Measurements from ENCODE around the gene EEF1AKMT3. TPM values are rescaled to one million over a fixed set of nuclear protein-coding genes. Genes with fewer than 3 reads are reported as not detected.

The EEF1AKMT3 gene
- total and polyA plus RNA-seq, 4 donors: 1.5 to 6.4 (median 2.1) TPM

GRCh38 chr12:57815177-57816000 lies 43.0 kb downstream of the EEF1AKMT3 start:
- WGBS: 91% methylated on average over 13 of the region's 13 CpGs
- Histone ChIP-seq H3K4me3 (ENCODE audit: low read depth in 1 of 3, low read length in 3 of 3) (no peak overlapping the region), H3K9ac (ENCODE audit: low read depth in 1 of 2, low read length in 2 of 2) (no peak overlapping the region), H3K36me3 (ENCODE audit: control insufficient read depth in 4 of 4, insufficient read depth in 3 of 4, low read depth in 1 of 4, low read length in 3 of 4) (peaks cover 0 to 17% (median 8%) of the 10 kb centered on the region in 4 donors), H3K4me1 (ENCODE audit: control insufficient read depth in 4 of 4, insufficient read depth in 4 of 4, low read length in 3 of 4) (peaks cover 2 to 14% (median 7%) of the 10 kb centered on the region in 4 donors), H3K9me3 (ENCODE audit: control insufficient read depth in 4 of 4, low read length in 3 of 4) (no peaks in the 10 kb centered on the region), H3K27ac (ENCODE audit: low read depth in 1 of 2, low read length in 2 of 2) (no peak overlapping the region), H3K27me3 (ENCODE audit: control insufficient read depth in 4 of 4, insufficient read depth in 4 of 4, low read length in 3 of 4) (no peaks in the 10 kb centered on the region)
- no peak for DNase-seq (ENCODE audit: low spot score)
- TF ChIP-seq JUND (IDR thresholded peaks at IDR 0.05): no peak
- no peak for TF ChIP-seq YY1 (IDR thresholded peaks at IDR 0.05)
- TF ChIP-seq RAD21 (IDR thresholded peaks at IDR 0.05): no peak
- TF ChIP-seq SP1 (IDR thresholded peaks at IDR 0.05): no peak
- TF ChIP-seq CTCF (IDR thresholded peaks at IDR 0.05; ENCODE audit: low read depth, low read length, missing input control): no peak
- no peak for TF ChIP-seq ATF3 (IDR thresholded peaks at IDR 0.05)
- no peak for TF ChIP-seq TAF1 (conservative IDR thresholded peaks at IDR 0.05)
- TF ChIP-seq HNF4A (conservative IDR thresholded peaks at IDR 0.05): no peak

- no peak overlapping the region for H3K27ac ChIP-seq (ENCODE audit: low read depth in 1 of 2, low read length in 2 of 2)
- TF ChIP-seq NR2F2 (IDR thresholded peaks at IDR 0.05): peak; percentile 56
- TF ChIP-seq ZBTB33 (IDR thresholded peaks at IDR 0.05): no peak
- H3K4me1 ChIP-seq (ENCODE audit: control insufficient read depth in 4 of 4, insufficient read depth in 4 of 4, low read length in 3 of 4): peaks cover 2 to 19% (median 10%) of the 10 kb centered on the region in 4 donors
- peaks cover 0 to 14% (median 3%) of the 10 kb centered on the region in 4 donors for H3K36me3 ChIP-seq (ENCODE audit: control insufficient read depth in 4 of 4, insufficient read depth in 3 of 4, low read depth in 1 of 4, low read length in 3 of 4)
- H3K4me3 ChIP-seq (ENCODE audit: low read depth in 1 of 3, low read length in 3 of 3): no peak overlapping the region
- H3K9me3 ChIP-seq (ENCODE audit: control insufficient read depth in 4 of 4, low read length in 3 of 4): no peaks in the 10 kb centered on the region
- H3K9ac ChIP-seq (ENCODE audit: low read depth in 1 of 2, low read length in 2 of 2): no peak overlapping the region
- no peaks in the 10 kb centered on the region for H3K27me3 ChIP-seq (ENCODE audit: control insufficient read depth in 4 of 4, insufficient read depth in 4 of 4, low read length in 3 of 4)
- WGBS: 49% methylated on average over 3 of the region's 3 CpGs
- DNase-seq (ENCODE audit: low spot score): no peak
Observed at GRCh38 chr12:57816001-57816854, 43.8 kb downstream of the EEF1AKMT3 start.

- Histone ChIP-seq H3K36me3 (ENCODE audit: control insufficient read depth in 4 of 4, insufficient read depth in 3 of 4, low read depth in 1 of 4, low read length in 3 of 4) (peaks cover 0 to 11% (median 3%) of the 10 kb centered on the region in 4 donors), H3K4me1 (ENCODE audit: control insufficient read depth in 4 of 4, insufficient read depth in 4 of 4, low read length in 3 of 4) (peaks cover 6 to 24% (median 13%) of the 10 kb centered on the region in 4 donors), H3K9ac (ENCODE audit: low read depth in 1 of 2, low read length in 2 of 2) (no peak overlapping the region), H3K27ac (ENCODE audit: low read depth in 1 of 2, low read length in 2 of 2) (no peak overlapping the region), H3K9me3 (ENCODE audit: control insufficient read depth in 4 of 4, low read length in 3 of 4) (no peaks in the 10 kb centered on the region), H3K4me3 (ENCODE audit: low read depth in 1 of 3, low read length in 3 of 3) (no peak overlapping the region), H3K27me3 (ENCODE audit: control insufficient read depth in 4 of 4, insufficient read depth in 4 of 4, low read length in 3 of 4) (no peaks in the 10 kb centered on the region)
- 65% methylated on average over 5 of the region's 5 CpGs for WGBS
- TF ChIP-seq CTCF (IDR thresholded peaks at IDR 0.05; ENCODE audit: low read depth, low read length, missing input control) (no peak), HNF4A (conservative IDR thresholded peaks at IDR 0.05) (no peak), RXRA (IDR thresholded peaks at IDR 0.05) (no peak), RAD21 (IDR thresholded peaks at IDR 0.05) (peak in 1 of 2 donors; percentile 8)
- DNase-seq (ENCODE audit: low spot score): no peak
Observed at GRCh38 chr12:57816855-57817151, 44.4 kb downstream of the EEF1AKMT3 start.

Data from liver (tissue), 9 donors.